Measurements from ENCODE around the gene B9D1.

GRCh38 chr17:19313066-19313745 lies 49.3 kb downstream of the B9D1 start:
- TF ChIP-seq CTCF (conservative IDR thresholded peaks at IDR 0.05; ENCODE audit: low read depth, low read length) (no peak), EZH2 (IDR thresholded peaks at IDR 0.05; ENCODE audit: low read length, unreplicated experiment) (no peak), EZH2phosphoT487 (IDR thresholded peaks at IDR 0.05; ENCODE audit: borderline replicate concordance, low read length) (no peak)

Data from PC-3 (cell line).